OCI-LY7 (cell line): Measurements from ENCODE around the gene RNF208. TPM values are rescaled to one million over a fixed set of nuclear protein-coding genes. Genes with fewer than 3 reads are reported as not detected.

Experiments
- BruUV-seq: library from RNA; stranded (reverse); fragments of 400-500 nt; replicated peaks from 2 replicates; lab custom pipeline; 2021; lab: Mats Ljungman, UMichigan
- CTCF ChIA-PET: fragments of 300-600 bp; sonication (Branson Sonifier 250); formaldehyde crosslinking; loops from one replicate; lab custom pipeline; 2022; ENCODE audit warnings: antibody characterized with exemption; ENCODE audit not compliant: unreplicated experiment; lab: Charles Lee
- POLR2A ChIA-PET: fragments of 300-600 bp; sonication (Branson Sonifier 250); formaldehyde crosslinking; loops from one replicate; lab custom pipeline; 2022; ENCODE audit warnings: antibody characterized with exemption; lab: Charles Lee
- DNase-seq: peaks from one replicate; pipeline ENCODE4 v3.0.0-alpha.2; 2015; ENCODE audit warnings: low spot score
- H2AFZ ChIP-seq: fragments of 200-600 bp; sonication (generic), shearing (Covaris generic); 2 replicates; pipeline ENCODE4 v1.6.1; 2014; ENCODE audit warnings: mild to moderate bottlenecking, antibody characterized with exemption, low read length, moderate library complexity
- H3K27ac ChIP-seq: fragments of 200-600 bp; sonication (generic); 2 replicates; pipeline ENCODE4 v1.5.1; 2014; ENCODE audit warnings: mixed run types, low read depth, mild to moderate bottlenecking, moderate library complexity, low read length, inconsistent platforms; ENCODE audit not compliant: poor library complexity, severe bottlenecking
- H3K36me3 ChIP-seq: fragments of 200-600 bp; sonication (generic); 2 replicates; pipeline ENCODE4 v1.6.1; 2014; ENCODE audit warnings: mild to moderate bottlenecking, antibody characterized with exemption, low read length, moderate library complexity, mixed read lengths; ENCODE audit not compliant: insufficient read depth
- H3K4me1 ChIP-seq: fragments of 200-600 bp; sonication (generic); 2 replicates; pipeline ENCODE4 v1.5.1; 2014; ENCODE audit warnings: mild to moderate bottlenecking, low read length; ENCODE audit not compliant: insufficient read depth, poor library complexity, severe bottlenecking
- H3K4me2 ChIP-seq: fragments of 200-600 bp; sonication (generic); 2 replicates; pipeline ENCODE4 v1.6.1; 2014; ENCODE audit warnings: mild to moderate bottlenecking, low read length
- H3K4me3 ChIP-seq: fragments of 200-600 bp; sonication (generic); 2 replicates; pipeline ENCODE4 v1.5.1; 2014; ENCODE audit warnings: mild to moderate bottlenecking, low read depth, low read length; ENCODE audit not compliant: poor library complexity, severe bottlenecking
- H3K79me2 ChIP-seq: fragments of 200-600 bp; sonication (generic); 2 replicates; pipeline ENCODE4 v1.6.1; 2016; ENCODE audit warnings: low read depth, mild to moderate bottlenecking, low read length, moderate library complexity, mixed read lengths; ENCODE audit not compliant: insufficient read depth
- H3K9me2 ChIP-seq: fragments of 200-600 bp; sonication (generic); 2 replicates; pipeline ENCODE4 v1.6.1; 2016; ENCODE audit warnings: mild to moderate bottlenecking, low read length, mixed read lengths; ENCODE audit not compliant: insufficient read depth
- H3K9me3 ChIP-seq: fragments of 200-600 bp; sonication (generic); 2 replicates; pipeline ENCODE4 v1.6.1; 2014; ENCODE audit warnings: mild to moderate bottlenecking, mixed run types, low read length, mixed read lengths
- H4K20me1 ChIP-seq: fragments of 200-600 bp; sonication (generic); 2 replicates; pipeline ENCODE4 v1.6.1; 2014; ENCODE audit warnings: mild to moderate bottlenecking, antibody characterized with exemption, low read length, moderate library complexity, mixed read lengths; ENCODE audit not compliant: insufficient read depth
- EZH2phosphoT487 ChIP-seq: fragments of 200-600 bp; sonication (generic); IDR thresholded peaks from 2 replicates; pipeline ENCODE4 v1.6.1; 2018; ENCODE audit warnings: low read depth, borderline replicate concordance, mild to moderate bottlenecking, mixed run types, antibody characterized with exemption, low read length, moderate library complexity, mixed read lengths
- intact Hi-C: fragments of 100-400 bp; cut with micrococcal nuclease; formaldehyde crosslinking; loops from one replicate; pipeline ENCODE4 v1.10.0; 2022; ENCODE audit not compliant: unreplicated experiment
- total RNA-seq, 2 experiments: library from RNA; depleted of rRNA in 1 of 2; stranded (reverse); fragments of >200 nt in 1 of 2; shearing (Covaris generic) in 1 of 2; gene quantifications; 2 replicates each; pipeline ENCODE4 v1.2.3, GENCODE V29; 2014 to 2022
- TF ChIP-seq, protein P1 (sequence below): fragments of 200-600 bp; sonication (generic); conservative IDR thresholded peaks from 2 replicates; pipeline ENCODE4 v1.5.1; 2014; ENCODE audit warnings: mild to moderate bottlenecking, antibody characterized with exemption, low read length, moderate library complexity, mixed read lengths

The RNF208 gene
- total RNA-seq, 2 experiments from 2014 or later, result 0.47 to 5.5 TPM

DNA sequence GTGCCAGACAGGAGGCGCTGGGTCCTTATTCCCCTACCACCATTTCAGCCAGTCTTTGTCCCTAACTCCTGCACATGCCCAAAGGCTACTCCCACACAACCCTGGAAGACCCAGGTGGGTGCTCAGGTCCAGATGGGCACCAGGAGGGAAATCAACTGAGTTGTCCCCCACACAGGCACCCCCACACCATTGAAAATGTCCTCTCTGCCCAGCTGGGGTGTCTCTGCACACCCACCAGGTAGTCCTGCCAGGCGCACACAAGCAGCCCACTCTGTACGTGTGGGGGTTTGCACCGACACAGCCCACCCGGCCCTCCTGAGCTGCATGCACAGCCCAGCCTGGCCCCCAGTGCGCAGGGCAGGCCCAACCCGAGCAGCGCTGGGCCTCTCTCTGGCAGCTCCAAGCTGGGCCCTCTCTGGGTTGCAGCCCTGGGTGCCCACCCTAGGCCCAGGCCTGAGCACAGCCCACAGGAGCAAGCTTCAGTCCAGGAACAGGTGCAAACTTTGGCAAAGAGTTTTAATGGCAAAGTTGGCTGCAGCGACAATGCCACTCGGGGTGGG, 2.2 kb downstream of the RNF208 start:
- CTCF ChIA-PET, result no interaction called here
- TF ChIP-seq, protein P1, sequence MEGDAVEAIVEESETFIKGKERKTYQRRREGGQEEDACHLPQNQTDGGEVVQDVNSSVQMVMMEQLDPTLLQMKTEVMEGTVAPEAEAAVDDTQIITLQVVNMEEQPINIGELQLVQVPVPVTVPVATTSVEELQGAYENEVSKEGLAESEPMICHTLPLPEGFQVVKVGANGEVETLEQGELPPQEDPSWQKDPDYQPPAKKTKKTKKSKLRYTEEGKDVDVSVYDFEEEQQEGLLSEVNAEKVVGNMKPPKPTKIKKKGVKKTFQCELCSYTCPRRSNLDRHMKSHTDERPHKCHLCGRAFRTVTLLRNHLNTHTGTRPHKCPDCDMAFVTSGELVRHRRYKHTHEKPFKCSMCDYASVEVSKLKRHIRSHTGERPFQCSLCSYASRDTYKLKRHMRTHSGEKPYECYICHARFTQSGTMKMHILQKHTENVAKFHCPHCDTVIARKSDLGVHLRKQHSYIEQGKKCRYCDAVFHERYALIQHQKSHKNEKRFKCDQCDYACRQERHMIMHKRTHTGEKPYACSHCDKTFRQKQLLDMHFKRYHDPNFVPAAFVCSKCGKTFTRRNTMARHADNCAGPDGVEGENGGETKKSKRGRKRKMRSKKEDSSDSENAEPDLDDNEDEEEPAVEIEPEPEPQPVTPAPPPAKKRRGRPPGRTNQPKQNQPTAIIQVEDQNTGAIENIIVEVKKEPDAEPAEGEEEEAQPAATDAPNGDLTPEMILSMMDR, result no peak
- TF ChIP-seq EZH2phosphoT487, result no peak
- Histone ChIP-seq H3K9me3 (no peaks in the 10 kb centered on the region), H4K20me1 (no peaks in the 10 kb centered on the region), H2AFZ (no peak overlapping the region), H3K4me3 (no peak overlapping the region), H3K79me2 (no peaks in the 10 kb centered on the region), H3K36me3 (peaks cover 38% of the 10 kb centered on the region; the same call in 1 of the 2 replicates), H3K27ac (no peak overlapping the region), H3K9me2 (no peaks in the 10 kb centered on the region), H3K4me2 (no peak overlapping the region), H3K4me1 (peaks cover 19% of the 10 kb centered on the region)
- POLR2A ChIA-PET, result no interaction called here
- intact Hi-C loops, result no loop called here
- DNase-seq, result no peak
- no TSS peak for BruUV-seq

GRCh38 chr9:137218754-137219271, 3.2 kb downstream of the RNF208 start:
- H2AFZ ChIP-seq, result no peak overlapping the region
- no peaks in the 10 kb centered on the region for H3K79me2 ChIP-seq
- POLR2A ChIA-PET, result interaction anchor here (0.6 kb wide), 1 partner anchor 16 kb away, joined by 6 read pairs; no protein-coding TSS in a partner anchor
- no peaks in the 10 kb centered on the region for H3K9me2 ChIP-seq
- H3K9me3 ChIP-seq, result no peaks in the 10 kb centered on the region
- no peak overlapping the region for H3K27ac ChIP-seq
- H3K4me1 ChIP-seq, result peaks cover 15% of the 10 kb centered on the region
- intact Hi-C loops, result no loop called here
- H3K4me2 ChIP-seq, result no peak overlapping the region
- no TSS peak for BruUV-seq
- H4K20me1 ChIP-seq, result no peaks in the 10 kb centered on the region
- no peak for TF ChIP-seq EZH2phosphoT487
- TF ChIP-seq, protein P1, result no peak
- H3K4me3 ChIP-seq, result no peak overlapping the region
- peaks cover 47% of the 10 kb centered on the region; the same call in 1 of the 2 replicates for H3K36me3 ChIP-seq
- CTCF ChIA-PET, result no interaction called here
- no peak for DNase-seq

- Histone ChIP-seq H4K20me1 (no peaks in the 10 kb centered on the region), H3K9me2 (no peaks in the 10 kb centered on the region), H3K27ac (no peak overlapping the region), H3K9me3 (no peaks in the 10 kb centered on the region), H3K79me2 (no peaks in the 10 kb centered on the region), H2AFZ (no peak overlapping the region), H3K36me3 (peaks cover 49% of the 10 kb centered on the region; the same call in 1 of the 2 replicates), H3K4me3 (no peak overlapping the region), H3K4me2 (no peak overlapping the region), H3K4me1 (peaks cover 15% of the 10 kb centered on the region)
- DNase-seq, result no peak
- ChIA-PET CTCF (no interaction called here), POLR2A (no interaction called here)
- intact Hi-C loops, result no loop called here
- no TSS peak for BruUV-seq
- no peak for TF ChIP-seq EZH2phosphoT487
- TF ChIP-seq, protein P1, result no peak
Observed at GRCh38 chr9:137218212-137218753, 3.8 kb downstream of the RNF208 start.
